SK-N-SH treated with all-trans-retinoic acid at 6 μM for 48 hours (cell line): ENCODE measurements around the gene EPB41L1.

Experiments used
- ATAC-seq: fragments of 200-7000 bp; cut with Tn5 transposase; 3 replicates; pipeline ENCODE4 v1.9.1; 2020; ENCODE audit warnings: mild to moderate bottlenecking, moderate library complexity
- ARNTL ChIP-seq: fragments of 450-650 bp; formaldehyde crosslinking; IDR thresholded peaks from 2 replicates; pipeline ENCODE4 v1.5.0; 2020; ENCODE audit warnings: low read depth, mild to moderate bottlenecking, moderate library complexity, borderline replicate concordance
- BACH2 ChIP-seq: fragments of 250-450 bp; sonication (Bioruptor Pico); IDR thresholded peaks from 2 replicates; pipeline ENCODE4 v1.9.0; 2021; ENCODE audit warnings: mild to moderate bottlenecking, borderline replicate concordance
- CSDC2 ChIP-seq: fragments of 250-450 bp; sonication (Bioruptor Pico); IDR thresholded peaks from 2 replicates; pipeline ENCODE4 v1.5.0; 2020; ENCODE audit warnings: mild to moderate bottlenecking, moderate library complexity
- ESRRG ChIP-seq: fragments of 250-450 bp; sonication (Bioruptor Pico); IDR thresholded peaks from 2 replicates; pipeline ENCODE4 v1.6.1; 2021; ENCODE audit warnings: mild to moderate bottlenecking
- GLIS3 ChIP-seq: fragments of 250-450 bp; sonication (Bioruptor Pico); IDR thresholded peaks from 2 replicates; pipeline ENCODE4 v1.5.0; 2020; ENCODE audit warnings: mild to moderate bottlenecking, moderate library complexity
- ISL1 ChIP-seq: fragments of 250-450 bp; sonication (Bioruptor Pico); IDR thresholded peaks from 2 replicates; pipeline ENCODE4 v2.1.2; 2022; ENCODE audit warnings: mild to moderate bottlenecking, moderate library complexity
- OSR1 ChIP-seq: fragments of 250-450 bp; sonication (Bioruptor Pico); IDR thresholded peaks from 2 replicates; pipeline ENCODE4 v1.8.0; 2022; ENCODE audit warnings: moderate library complexity, mild to moderate bottlenecking, inconsistent platforms
- PATZ1 ChIP-seq: fragments of 250-450 bp; sonication (Bioruptor Pico); IDR thresholded peaks from 2 replicates; pipeline ENCODE4 v1.8.0; 2020; ENCODE audit warnings: mild to moderate bottlenecking, moderate library complexity, borderline replicate concordance
- POU6F1 ChIP-seq: fragments of 250-450 bp; sonication (Bioruptor Pico); IDR thresholded peaks from 2 replicates; pipeline ENCODE4 v1.8.0; 2021; ENCODE audit warnings: low read depth, mild to moderate bottlenecking, moderate library complexity, borderline replicate concordance
- PPARA ChIP-seq: fragments of 250-450 bp; sonication (Bioruptor Pico); IDR thresholded peaks from 2 replicates; pipeline ENCODE4 v1.5.0; 2020; ENCODE audit warnings: mild to moderate bottlenecking, borderline replicate concordance
- RARB ChIP-seq: fragments of 250-450 bp; sonication (Bioruptor Pico); IDR thresholded peaks from 2 replicates; pipeline ENCODE4 v1.8.0; 2021; ENCODE audit warnings: mild to moderate bottlenecking, moderate library complexity
- SNAI2 ChIP-seq: fragments of 250-450 bp; sonication (Bioruptor Pico); IDR thresholded peaks from 2 replicates; pipeline ENCODE4 v1.5.0; 2020; ENCODE audit warnings: mild to moderate bottlenecking, moderate library complexity
- TCF4 ChIP-seq: fragments of 250-450 bp; sonication (Bioruptor Pico); IDR thresholded peaks from 2 replicates; pipeline ENCODE4 v1.8.0; 2021; ENCODE audit warnings: mild to moderate bottlenecking, moderate library complexity, borderline replicate concordance
- TOX ChIP-seq: fragments of 250-450 bp; sonication (Bioruptor Pico); IDR thresholded peaks from 2 replicates; pipeline ENCODE4 v1.8.0; 2021; ENCODE audit warnings: mild to moderate bottlenecking, moderate library complexity, borderline replicate concordance
- TSHZ2 ChIP-seq: fragments of 250-450 bp; sonication (Bioruptor Pico); IDR thresholded peaks from 2 replicates; pipeline ENCODE4 v1.5.0; 2020; ENCODE audit warnings: mild to moderate bottlenecking, moderate library complexity
- ZFP30 ChIP-seq: fragments of 450-650 bp; formaldehyde crosslinking; IDR thresholded peaks from 2 replicates; pipeline ENCODE4 v1.5.0; 2022; ENCODE audit warnings: mild to moderate bottlenecking, moderate library complexity
- ZNF70 ChIP-seq: fragments of 450-650 bp; formaldehyde crosslinking; IDR thresholded peaks from 2 replicates; pipeline ENCODE4 v1.5.0; 2020; ENCODE audit warnings: mild to moderate bottlenecking, moderate library complexity
- ZNF8 ChIP-seq: fragments of 450-650 bp; formaldehyde crosslinking; IDR thresholded peaks from 2 replicates; pipeline ENCODE4 v1.5.0; 2020; ENCODE audit warnings: mild to moderate bottlenecking, moderate library complexity
- TF ChIP-seq, protein P1 (sequence below): fragments of 250-450 bp; sonication (Bioruptor Pico); IDR thresholded peaks from 2 replicates; pipeline ENCODE4 v1.5.1; 2021; ENCODE audit warnings: mild to moderate bottlenecking, moderate library complexity

The EPB41L1 gene

GRCh38 chr20:36122931-36123288, 31.6 kb upstream of the EPB41L1 start:
- TF ChIP-seq TOX (CRISPR knock-in tag) (no peak), PPARA (no peak), CSDC2 (CRISPR knock-in tag) (no peak), OSR1 (CRISPR knock-in tag) (no peak), POU6F1 (CRISPR knock-in tag) (no peak), TCF4 (CRISPR knock-in tag) (no peak), ZNF8 (CRISPR knock-in tag) (no peak), ESRRG (CRISPR knock-in tag) (no peak), PATZ1 (no peak), BACH2 (no peak), ZFP30 (CRISPR knock-in tag) (no peak)
- ATAC-seq, result no peak

DNA sequence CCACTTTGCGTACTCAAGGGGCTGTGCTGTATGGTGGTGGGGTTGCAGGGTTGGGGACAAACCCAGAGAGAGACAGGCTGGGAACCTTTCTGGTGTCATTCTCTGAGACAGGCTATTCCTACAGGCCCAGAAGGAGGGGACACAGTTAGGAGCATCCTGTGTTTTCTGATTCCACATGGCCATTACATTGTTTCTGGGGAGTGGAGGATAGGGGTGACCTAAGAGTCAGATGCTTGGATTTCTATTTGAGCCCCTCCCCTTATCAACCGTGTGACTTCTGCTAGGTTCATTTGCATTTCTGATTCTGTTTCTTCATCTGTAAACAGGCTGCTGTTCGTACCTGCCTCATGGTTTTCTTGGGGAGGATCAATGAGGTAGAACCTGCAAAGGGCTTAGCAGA, 29.4 kb upstream of the EPB41L1 start:
- TF ChIP-seq ZNF70 (CRISPR knock-in tag) (no peak), OSR1 (CRISPR knock-in tag) (no peak), SNAI2 (CRISPR knock-in tag) (no peak), TSHZ2 (CRISPR knock-in tag) (no peak), GLIS3 (no peak), BACH2 (no peak), ARNTL (no peak), ISL1 (CRISPR knock-in tag) (no peak), RARB (CRISPR knock-in tag) (no peak), TOX (CRISPR knock-in tag) (no peak), ZFP30 (CRISPR knock-in tag) (no peak), POU6F1 (CRISPR knock-in tag) (no peak), CSDC2 (CRISPR knock-in tag) (no peak), PATZ1 (no peak), PPARA (no peak)
- TF ChIP-seq, protein P1, sequence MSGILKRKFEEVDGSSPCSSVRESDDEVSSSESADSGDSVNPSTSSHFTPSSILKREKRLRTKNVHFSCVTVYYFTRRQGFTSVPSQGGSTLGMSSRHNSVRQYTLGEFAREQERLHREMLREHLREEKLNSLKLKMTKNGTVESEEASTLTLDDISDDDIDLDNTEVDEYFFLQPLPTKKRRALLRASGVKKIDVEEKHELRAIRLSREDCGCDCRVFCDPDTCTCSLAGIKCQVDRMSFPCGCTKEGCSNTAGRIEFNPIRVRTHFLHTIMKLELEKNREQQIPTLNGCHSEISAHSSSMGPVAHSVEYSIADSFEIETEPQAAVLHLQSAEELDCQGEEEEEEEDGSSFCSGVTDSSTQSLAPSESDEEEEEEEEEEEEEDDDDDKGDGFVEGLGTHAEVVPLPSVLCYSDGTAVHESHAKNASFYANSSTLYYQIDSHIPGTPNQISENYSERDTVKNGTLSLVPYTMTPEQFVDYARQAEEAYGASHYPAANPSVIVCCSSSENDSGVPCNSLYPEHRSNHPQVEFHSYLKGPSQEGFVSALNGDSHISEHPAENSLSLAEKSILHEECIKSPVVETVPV (CRISPR knock-in tag), result no peak
- ATAC-seq, result no peak
